Endothelial cell (in vitro differentiated cells): Measurements from ENCODE around the gene DPYD. TPM values are rescaled to one million over a fixed set of nuclear protein-coding genes. Genes with fewer than 3 reads are reported as not detected.

Experiments
- DNase-seq: peaks from one replicate; pipeline ENCODE4 v3.0.0; 2021; ENCODE audit warnings: low spot score
- H3K27ac Mint-ChIP-seq: one replicate; pipeline ENCODE4 v1.8.0; 2021; ENCODE audit warnings: mixed read lengths, inconsistent platforms; ENCODE audit not compliant: unreplicated experiment
- H3K27me3 Mint-ChIP-seq: one replicate; pipeline ENCODE4 v1.8.0; 2021; ENCODE audit warnings: mild to moderate bottlenecking, moderate library complexity, mixed read lengths, inconsistent platforms; ENCODE audit not compliant: unreplicated experiment
- H3K36me3 Mint-ChIP-seq: one replicate; pipeline ENCODE4 v1.8.0; 2021; ENCODE audit warnings: mild to moderate bottlenecking, low read depth, mixed read lengths, inconsistent platforms; ENCODE audit not compliant: unreplicated experiment
- H3K4me1 Mint-ChIP-seq: one replicate; pipeline ENCODE4 v1.8.0; 2021; ENCODE audit warnings: mild to moderate bottlenecking, mixed read lengths, inconsistent platforms; ENCODE audit not compliant: unreplicated experiment
- H3K4me3 Mint-ChIP-seq: one replicate; pipeline ENCODE4 v1.8.0; 2021; ENCODE audit warnings: mild to moderate bottlenecking, mixed read lengths, inconsistent platforms; ENCODE audit not compliant: unreplicated experiment
- H3K9me3 Mint-ChIP-seq: one replicate; pipeline ENCODE4 v1.8.0; 2021; ENCODE audit warnings: mixed read lengths, inconsistent platforms; ENCODE audit not compliant: unreplicated experiment
- total RNA-seq: library from RNA; stranded (reverse); fragmentation: NEBNext Ultra II Directional; extraction: Animal tissue kit (Norgen Biotek cat#: 25700); gene quantifications from one replicate; pipeline ENCODE4 v1.2.1, GENCODE V29; 2021; ENCODE audit not compliant: unreplicated experiment
- TF ChIP-seq, protein P1 (sequence below): fragments of 200-600 bp; sonication (generic); IDR thresholded peaks from one replicate; pipeline ENCODE4 v1.5.0; 2021; ENCODE audit warnings: antibody characterized with exemption; ENCODE audit not compliant: unreplicated experiment

The DPYD gene
- total RNA-seq, 1 donor from 2014 or later, result 3.4 TPM

DNA sequence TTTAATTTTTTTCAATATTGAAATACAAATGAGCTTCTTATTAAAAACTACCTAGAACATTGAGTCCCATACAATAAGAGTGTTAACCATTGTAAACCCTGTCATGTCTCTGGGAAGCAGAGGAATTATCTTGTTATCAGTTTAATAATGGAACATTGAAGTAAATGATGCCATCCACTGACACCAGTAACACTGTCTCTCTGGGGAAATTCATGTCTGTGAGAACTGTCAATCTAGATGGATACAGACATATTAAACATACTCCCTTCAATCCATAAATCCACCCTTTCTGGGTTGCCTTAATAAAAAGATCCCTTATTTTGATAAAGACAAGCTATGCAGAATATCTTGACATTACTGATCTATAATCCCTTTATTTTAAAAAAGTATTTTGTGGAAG lies 503.2 kb downstream of the DPYD start:
- Mint-ChIP-seq H3K36me3 (no peaks in the 10 kb centered on the region), H3K4me1 (peaks cover under 1% of the 10 kb centered on the region)
- TF ChIP-seq, protein P1, sequence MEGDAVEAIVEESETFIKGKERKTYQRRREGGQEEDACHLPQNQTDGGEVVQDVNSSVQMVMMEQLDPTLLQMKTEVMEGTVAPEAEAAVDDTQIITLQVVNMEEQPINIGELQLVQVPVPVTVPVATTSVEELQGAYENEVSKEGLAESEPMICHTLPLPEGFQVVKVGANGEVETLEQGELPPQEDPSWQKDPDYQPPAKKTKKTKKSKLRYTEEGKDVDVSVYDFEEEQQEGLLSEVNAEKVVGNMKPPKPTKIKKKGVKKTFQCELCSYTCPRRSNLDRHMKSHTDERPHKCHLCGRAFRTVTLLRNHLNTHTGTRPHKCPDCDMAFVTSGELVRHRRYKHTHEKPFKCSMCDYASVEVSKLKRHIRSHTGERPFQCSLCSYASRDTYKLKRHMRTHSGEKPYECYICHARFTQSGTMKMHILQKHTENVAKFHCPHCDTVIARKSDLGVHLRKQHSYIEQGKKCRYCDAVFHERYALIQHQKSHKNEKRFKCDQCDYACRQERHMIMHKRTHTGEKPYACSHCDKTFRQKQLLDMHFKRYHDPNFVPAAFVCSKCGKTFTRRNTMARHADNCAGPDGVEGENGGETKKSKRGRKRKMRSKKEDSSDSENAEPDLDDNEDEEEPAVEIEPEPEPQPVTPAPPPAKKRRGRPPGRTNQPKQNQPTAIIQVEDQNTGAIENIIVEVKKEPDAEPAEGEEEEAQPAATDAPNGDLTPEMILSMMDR, result no peak

DNA sequence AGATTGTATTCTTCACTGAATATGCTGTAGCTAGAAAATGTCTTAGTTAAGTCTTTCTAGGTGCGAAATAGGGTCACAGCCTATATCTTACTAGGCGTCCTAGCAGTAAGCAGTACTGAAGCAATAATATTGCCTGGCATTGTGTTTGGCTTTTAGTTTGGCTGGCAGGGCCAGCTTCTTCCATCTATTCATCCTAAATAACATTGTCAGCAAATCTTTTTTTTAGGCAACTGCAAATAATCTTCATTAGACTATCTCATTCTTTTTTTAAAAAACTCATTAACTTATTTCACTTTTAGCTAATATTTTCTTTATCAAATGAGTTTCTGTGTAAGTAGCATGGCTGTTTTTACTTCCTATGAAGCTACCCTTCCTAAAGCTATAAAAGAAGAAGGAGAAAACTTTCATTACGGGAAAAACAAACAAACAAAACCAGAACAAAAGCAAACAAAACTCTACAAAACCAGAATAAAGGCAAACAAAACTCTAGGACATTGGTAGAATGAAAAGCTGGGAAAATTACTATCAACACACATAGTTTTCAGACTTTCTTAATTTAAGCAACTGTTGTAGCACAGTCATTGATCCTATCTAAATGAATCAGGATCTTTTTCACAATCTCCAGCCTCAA lies 506.0 kb downstream of the DPYD start:
- H3K27ac Mint-ChIP-seq, result no peak overlapping the region
- H3K9me3 Mint-ChIP-seq, result no peaks in the 10 kb centered on the region
- TF ChIP-seq, protein P1, result no peak
- H3K27me3 Mint-ChIP-seq, result no peaks in the 10 kb centered on the region
- H3K36me3 Mint-ChIP-seq, result no peaks in the 10 kb centered on the region
- no peak for DNase-seq
- no peaks in the 10 kb centered on the region for H3K4me1 Mint-ChIP-seq
- no peak overlapping the region for H3K4me3 Mint-ChIP-seq

More for the DNA sequence above, 503.2 kb downstream of the DPYD start:
- Mint-ChIP-seq H3K27me3 (no peaks in the 10 kb centered on the region), H3K4me3 (no peak overlapping the region), H3K9me3 (no peaks in the 10 kb centered on the region), H3K27ac (no peak overlapping the region)
- DNase-seq, result no peak

DNA sequence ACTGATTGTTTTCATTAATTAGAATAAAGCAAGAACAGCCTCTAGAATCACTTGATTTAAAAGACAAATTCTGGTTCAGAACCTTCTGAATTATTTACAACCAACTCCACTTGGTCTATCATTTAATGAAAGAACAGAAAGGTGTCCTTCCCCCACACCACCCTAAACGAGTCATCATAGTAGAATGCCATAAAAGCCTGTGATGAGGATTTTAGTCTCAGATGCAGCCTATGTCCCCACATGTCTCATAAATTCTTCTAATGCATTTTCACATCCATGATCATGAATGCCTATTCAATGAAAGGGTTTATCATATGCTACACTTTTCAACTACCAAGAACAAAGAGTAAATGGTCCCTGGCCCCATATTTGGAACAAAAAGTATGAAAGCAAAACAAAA lies 508.1 kb downstream of the DPYD start:
- no peak overlapping the region for H3K4me3 Mint-ChIP-seq
- no peak for DNase-seq
- H3K27ac Mint-ChIP-seq, result no peak overlapping the region
- no peaks in the 10 kb centered on the region for H3K9me3 Mint-ChIP-seq
- H3K27me3 Mint-ChIP-seq, result no peaks in the 10 kb centered on the region
- H3K4me1 Mint-ChIP-seq, result no peaks in the 10 kb centered on the region
- TF ChIP-seq, protein P1, result no peak
- H3K36me3 Mint-ChIP-seq, result no peaks in the 10 kb centered on the region

DNA sequence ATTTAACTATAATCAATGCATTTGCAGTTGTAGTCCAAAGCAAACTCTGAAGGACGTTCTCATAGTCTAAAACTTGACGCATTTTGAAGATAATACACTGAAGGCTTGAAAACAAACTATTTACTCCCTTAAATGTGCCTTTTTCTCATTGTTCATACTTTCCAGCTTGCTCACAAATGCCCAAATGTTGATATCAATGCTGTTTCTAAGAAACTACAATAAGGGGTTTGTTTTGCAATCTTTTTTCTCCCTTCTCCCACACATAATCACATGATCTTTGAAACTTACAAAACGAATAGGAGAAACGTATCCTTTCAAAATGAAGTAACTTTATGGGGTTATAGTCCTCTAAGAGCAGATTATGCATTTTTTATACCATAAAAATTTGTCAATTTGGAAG lies 508.7 kb downstream of the DPYD start:
- Mint-ChIP-seq H3K4me1 (no peaks in the 10 kb centered on the region), H3K36me3 (no peaks in the 10 kb centered on the region), H3K9me3 (no peaks in the 10 kb centered on the region), H3K4me3 (no peak overlapping the region), H3K27me3 (no peaks in the 10 kb centered on the region), H3K27ac (no peak overlapping the region)
- no peak for DNase-seq
- TF ChIP-seq, protein P1, result no peak

DNA sequence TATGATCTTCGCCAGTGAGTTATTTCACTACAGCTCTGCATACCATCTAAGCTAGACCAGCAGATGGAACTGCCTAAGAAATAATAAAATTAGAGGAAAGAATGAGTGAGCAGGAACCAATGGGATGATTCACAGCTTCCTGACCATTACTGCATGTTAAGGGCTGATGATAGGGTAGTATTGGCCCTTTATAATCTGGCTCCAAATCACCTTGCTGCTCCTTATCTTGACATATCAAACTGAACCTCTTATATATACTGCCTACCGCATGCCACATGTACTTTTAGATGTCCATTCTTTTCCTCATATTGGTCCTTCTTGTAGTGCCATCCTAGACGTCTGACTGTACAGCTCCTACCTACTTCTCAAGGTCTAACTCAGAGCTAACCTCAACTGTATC lies 524.4 kb downstream of the DPYD start:
- no peaks in the 10 kb centered on the region for H3K27me3 Mint-ChIP-seq
- no peak overlapping the region for H3K27ac Mint-ChIP-seq
- TF ChIP-seq, protein P1, result no peak
- H3K9me3 Mint-ChIP-seq, result no peaks in the 10 kb centered on the region
- DNase-seq, result no peak
- no peak overlapping the region for H3K4me3 Mint-ChIP-seq
- no peaks in the 10 kb centered on the region for H3K36me3 Mint-ChIP-seq
- H3K4me1 Mint-ChIP-seq, result peaks cover 11% of the 10 kb centered on the region
